Measurements from ENCODE around the gene BASP1. TPM values are rescaled to one million over a fixed set of nuclear protein-coding genes. Genes with fewer than 3 reads are reported as not detected.

BASP1 gene
- total RNA-seq, 1 experiment from 2014 or later: 0.34 TPM

GRCh38 chr5:17225520-17225919 is 8.1 kb downstream of the BASP1 start:
- Histone ChIP-seq H4K20me1 (ENCODE audit: insufficient read depth) (no peaks in the 10 kb centered on the region), H3K9ac (ENCODE audit: low read length) (no peak overlapping the region), H3K79me2 (ENCODE audit: insufficient read depth, low read length) (no peaks in the 10 kb centered on the region), H3K9me2 (ENCODE audit: insufficient read depth) (no peaks in the 10 kb centered on the region), H3K27ac (ENCODE audit: low read depth, low read length) (no peak overlapping the region), H3K9me3 (ENCODE audit: control insufficient read depth in 1 of 2, insufficient read depth in 1 of 2, low read depth in 1 of 2, low read length in 2 of 2) (no peaks in the 10 kb centered on the region), H3K4me1 (ENCODE audit: control insufficient read depth in 1 of 2, insufficient read depth in 2 of 2, low read length in 2 of 2) (no peaks in the 10 kb centered on the region), H2AFZ (ENCODE audit: low read depth, low read length, poor library complexity, severe bottlenecking) (no peak overlapping the region), H3K4me2 (ENCODE audit: low read length) (no peak overlapping the region), H3K36me3 (ENCODE audit: control insufficient read depth in 1 of 2, insufficient read depth in 2 of 2, low read length in 2 of 2) (no peaks in the 10 kb centered on the region; a peak in 1 of 4 replicates), H3K27me3 (ENCODE audit: insufficient read depth, low read length) (peaks cover 15% of the 10 kb centered on the region; the same call in 1 of the 2 replicates), H3K4me3 (replicated peaks in 1 of 2; ENCODE audit: low read depth in 1 of 2, low read length in 2 of 2) (no peak overlapping the region)
- CTCF ChIA-PET: interaction anchor here (1.8 kb wide), 1 partner anchor 9 kb away, joined by 8 read pairs; no protein-coding TSS in a partner anchor
- no TSS peak for BruUV-seq (replicated peaks)
- POLR2A ChIA-PET: no interaction called here
- TF ChIP-seq FOSL1 (IDR thresholded peaks at IDR 0.05; ENCODE audit: low read depth) (no peak), ZBTB33 (IDR thresholded peaks at IDR 0.05; ENCODE audit: extremely low read depth, insufficient replicate concordance, low read length) (no peak), POLR2AphosphoS5 (IDR thresholded peaks at IDR 0.05; ENCODE audit: low read depth, low read length) (no peak), MAX (IDR thresholded peaks at IDR 0.05) (no peak), RAD21 (IDR thresholded peaks at IDR 0.05; ENCODE audit: low read depth) (no peak), EZH2phosphoT487 (IDR thresholded peaks at IDR 0.05; ENCODE audit: borderline replicate concordance) (no peak)
- DNase-seq (ENCODE audit: low read depth, low spot score) (no peak), ATAC-seq (no peak)
- RAD21 ChIA-PET (ENCODE audit: low non-redundant PET in 1 of 2, low total read pairs in 2 of 2, uncharacterized antibody in 2 of 2, unreplicated experiment in 2 of 2): no interaction called here
- intact Hi-C loops (cut with micrococcal nuclease): no loop called here

- Histone ChIP-seq H3K9me3 (ENCODE audit: control insufficient read depth in 1 of 2, insufficient read depth in 1 of 2, low read depth in 1 of 2, low read length in 2 of 2) (no peaks in the 10 kb centered on the region), H3K36me3 (ENCODE audit: control insufficient read depth in 1 of 2, insufficient read depth in 2 of 2, low read length in 2 of 2) (no peaks in the 10 kb centered on the region; a peak in 1 of 4 replicates), H3K9ac (ENCODE audit: low read length) (no peak overlapping the region), H3K9me2 (ENCODE audit: insufficient read depth) (no peaks in the 10 kb centered on the region), H3K4me2 (ENCODE audit: low read length) (no peak overlapping the region), H2AFZ (ENCODE audit: low read depth, low read length, poor library complexity, severe bottlenecking) (no peak overlapping the region), H3K79me2 (ENCODE audit: insufficient read depth, low read length) (no peaks in the 10 kb centered on the region), H4K20me1 (ENCODE audit: insufficient read depth) (no peaks in the 10 kb centered on the region), H3K27ac (ENCODE audit: low read depth, low read length) (no peak overlapping the region), H3K4me3 (replicated peaks in 1 of 2; ENCODE audit: low read depth in 1 of 2, low read length in 2 of 2) (no peak overlapping the region), H3K4me1 (ENCODE audit: control insufficient read depth in 1 of 2, insufficient read depth in 2 of 2, low read length in 2 of 2) (no peaks in the 10 kb centered on the region), H3K27me3 (ENCODE audit: insufficient read depth, low read length) (peaks cover 18% of the 10 kb centered on the region; the same call in 1 of the 2 replicates)
- no TSS peak for BruUV-seq (replicated peaks)
- ChIA-PET POLR2A (no interaction called here), RAD21 (ENCODE audit: low non-redundant PET in 1 of 2, low total read pairs in 2 of 2, uncharacterized antibody in 2 of 2, unreplicated experiment in 2 of 2) (no interaction called here), CTCF (no interaction called here)
- intact Hi-C loops (cut with micrococcal nuclease): no loop called here
- ATAC-seq (no peak), DNase-seq (ENCODE audit: low read depth, low spot score) (no peak)
- TF ChIP-seq EZH2 (IDR thresholded peaks at IDR 0.05) (no peak), EZH2phosphoT487 (IDR thresholded peaks at IDR 0.05; ENCODE audit: borderline replicate concordance) (no peak), CBX3 (IDR thresholded peaks at IDR 0.05; ENCODE audit: low read depth) (no peak), FOSL1 (IDR thresholded peaks at IDR 0.05; ENCODE audit: low read depth) (no peak), MAX (IDR thresholded peaks at IDR 0.05) (no peak), JUND (IDR thresholded peaks at IDR 0.05) (no peak), ZBTB33 (IDR thresholded peaks at IDR 0.05; ENCODE audit: extremely low read depth, insufficient replicate concordance, low read length) (no peak)
Measured at GRCh38 chr5:17227868-17228267, 10.4 kb downstream of the BASP1 start.
